Erythroblast (primary cell): ENCODE results near the gene GOLGA7B.

Experiments
- GATA1 ChIP-seq: IDR thresholded peaks from 2 replicates; pipeline ENCODE4 v1.6.1; 2011; ENCODE audit warnings: low read depth, mild to moderate bottlenecking, control low read depth, low read length, moderate library complexity
- POLR2A ChIP-seq: IDR thresholded peaks from 2 replicates; pipeline ENCODE4 v1.6.1; 2011; ENCODE audit warnings: mild to moderate bottlenecking, low read length

DNA sequence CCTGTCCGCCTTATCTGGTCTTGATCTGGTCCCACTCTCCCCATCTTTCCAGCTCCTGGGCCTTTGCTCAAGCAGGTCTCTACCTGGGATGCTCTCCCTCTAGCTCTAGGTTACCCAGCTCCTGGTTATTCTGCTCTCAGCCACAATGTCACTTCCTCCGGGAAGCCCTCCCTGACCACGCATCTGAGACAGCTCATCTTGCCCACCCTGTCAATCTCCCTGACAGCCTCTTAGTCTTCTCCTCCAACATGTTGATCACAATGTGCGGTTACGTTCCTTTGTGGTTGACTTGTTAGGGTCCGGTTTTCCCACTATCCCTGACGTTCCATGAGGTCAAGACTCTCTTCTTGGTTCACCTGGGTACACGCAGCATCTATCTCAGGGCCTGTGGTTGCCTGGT lies 55.6 kb downstream of the GOLGA7B start:
- TF ChIP-seq POLR2A (no peak), GATA1 (no peak)
